Calu3 (cell line): ENCODE results near the gene EPB41L5. TPM values are rescaled to one million over a fixed set of nuclear protein-coding genes. Genes with fewer than 3 reads are reported as not detected.
"Not testable (repeated sequence)": the region's sequence is repeated elsewhere in the genome, so short reads cannot be mapped to it uniquely, and the experiment has no call there.

Experiments used
- BruUV-seq: library from RNA; stranded (reverse); fragments of 400-500 nt; replicated peaks from 2 replicates; lab custom pipeline; 2021; lab: Mats Ljungman, UMichigan
- CTCF ChIA-PET: fragments of 300-600 bp; sonication (Branson Sonifier 250); formaldehyde crosslinking; loops from one replicate; lab custom pipeline; 2022; ENCODE audit warnings: antibody characterized with exemption; lab: Charles Lee
- DNase-seq: peaks from one replicate; pipeline ENCODE4 v3.0.0; 2022
- H3K27ac Mint-ChIP-seq: one replicate; pipeline ENCODE4 v1.8.0; 2022; ENCODE audit warnings: mixed read lengths; ENCODE audit not compliant: unreplicated experiment
- H3K27me3 Mint-ChIP-seq: one replicate; pipeline ENCODE4 v1.8.0; 2022; ENCODE audit warnings: mixed read lengths; ENCODE audit not compliant: unreplicated experiment
- H3K36me3 Mint-ChIP-seq: one replicate; pipeline ENCODE4 v1.8.0; 2022; ENCODE audit warnings: mild to moderate bottlenecking, moderate library complexity, mixed read lengths; ENCODE audit not compliant: insufficient read depth, unreplicated experiment
- H3K4me1 Mint-ChIP-seq: one replicate; pipeline ENCODE4 v1.8.0; 2022; ENCODE audit warnings: mild to moderate bottlenecking, low read depth, mixed read lengths; ENCODE audit not compliant: unreplicated experiment
- H3K4me3 Mint-ChIP-seq: one replicate; pipeline ENCODE4 v1.8.0; 2022; ENCODE audit warnings: mild to moderate bottlenecking, low read depth, moderate library complexity, mixed read lengths; ENCODE audit not compliant: unreplicated experiment
- H3K9me3 Mint-ChIP-seq: one replicate; pipeline ENCODE4 v1.8.0; 2022; ENCODE audit warnings: low read depth, mixed read lengths; ENCODE audit not compliant: unreplicated experiment
- CTCF ChIP-seq: fragments of 200-600 bp; IDR thresholded peaks from one replicate; pipeline ENCODE4 v1.8.0; 2022; ENCODE audit warnings: antibody characterized with exemption; ENCODE audit not compliant: unreplicated experiment
- intact Hi-C: fragments of 100-400 bp; cut with micrococcal nuclease; formaldehyde crosslinking; loops from one replicate; pipeline ENCODE4 v1.10.0; 2022; ENCODE audit not compliant: unreplicated experiment
- total RNA-seq: library from RNA; stranded (reverse); gene quantifications from 2 replicates; pipeline ENCODE4 v1.2.3, GENCODE V29; 2022

EPB41L5 gene
- total RNA-seq, 1 experiment from 2014 or later = 27.7 TPM

DNA sequence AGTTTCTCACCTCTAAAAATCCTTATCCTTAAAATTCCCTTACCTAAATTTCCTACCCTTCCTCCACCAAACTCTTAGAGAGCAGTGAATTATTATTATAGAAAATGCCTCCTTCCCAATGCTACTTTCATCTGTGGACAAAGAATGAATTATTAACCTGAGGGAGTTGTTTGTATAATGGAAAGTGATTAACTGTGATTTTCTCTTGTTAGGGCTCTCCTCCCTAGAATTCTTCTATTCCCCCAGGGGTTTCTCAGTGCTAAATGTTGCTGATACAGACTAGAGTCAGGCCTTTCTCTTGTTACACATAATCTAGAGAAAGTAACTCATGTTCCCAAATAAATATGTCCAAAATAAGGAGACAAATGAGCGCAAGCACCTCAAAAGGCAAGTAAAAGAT lies 23.3 kb downstream of the EPB41L5 start:
- TF ChIP-seq CTCF = no peak
- Mint-ChIP-seq H3K27me3 (no peaks in the 10 kb centered on the region), H3K27ac (no peak overlapping the region), H3K9me3 (no peaks in the 10 kb centered on the region), H3K4me1 (peaks cover 12% of the 10 kb centered on the region), H3K36me3 (no peaks in the 10 kb centered on the region), H3K4me3 (no peak overlapping the region)
- intact Hi-C loops = no loop called here
- CTCF ChIA-PET = no interaction called here
- DNase-seq = no peak
- BruUV-seq = no TSS peak

GRCh38 chr2:120037995-120038541 lies 25.2 kb downstream of the EPB41L5 start:
- no peaks in the 10 kb centered on the region for H3K27me3 Mint-ChIP-seq
- TF ChIP-seq CTCF = no peak
- H3K9me3 Mint-ChIP-seq = no peaks in the 10 kb centered on the region
- no TSS peak for BruUV-seq
- peaks cover 12% of the 10 kb centered on the region for H3K4me1 Mint-ChIP-seq
- intact Hi-C loops = no loop called here
- H3K4me3 Mint-ChIP-seq = no peak overlapping the region
- H3K36me3 Mint-ChIP-seq = no peaks in the 10 kb centered on the region
- CTCF ChIA-PET = no interaction called here
- H3K27ac Mint-ChIP-seq = no peak overlapping the region
- DNase-seq = no peak

DNA sequence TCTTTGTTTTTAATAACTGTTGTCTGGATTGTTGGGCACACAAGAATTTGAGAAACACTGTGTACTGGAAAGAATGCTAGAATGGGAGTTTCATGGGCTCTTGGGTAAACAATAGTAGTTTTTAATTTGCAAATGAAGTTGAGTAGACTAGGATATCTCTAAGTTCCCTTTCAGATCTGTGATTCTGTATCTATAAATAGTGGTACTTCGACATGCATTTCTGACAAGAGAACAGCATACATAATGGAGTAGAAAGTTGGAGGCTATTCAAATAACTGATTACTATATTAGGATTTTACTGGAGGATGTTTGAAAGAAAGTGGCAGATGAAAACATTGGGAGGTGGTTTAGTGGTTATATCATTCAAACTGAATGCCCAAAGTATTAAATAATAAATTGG lies 29.5 kb downstream of the EPB41L5 start:
- no peak overlapping the region for H3K4me3 Mint-ChIP-seq
- H3K27me3 Mint-ChIP-seq = no peaks in the 10 kb centered on the region
- no peaks in the 10 kb centered on the region for H3K4me1 Mint-ChIP-seq
- H3K36me3 Mint-ChIP-seq = no peaks in the 10 kb centered on the region
- no TSS peak for BruUV-seq
- no peak for DNase-seq
- H3K9me3 Mint-ChIP-seq = no peaks in the 10 kb centered on the region
- intact Hi-C loops = no loop called here
- CTCF ChIA-PET = no interaction called here
- H3K27ac Mint-ChIP-seq = no peak overlapping the region
- no peak for TF ChIP-seq CTCF

GRCh38 chr2:120044336-120044735 lies 31.5 kb downstream of the EPB41L5 start:
- intact Hi-C loops = no loop called here
- H3K4me3 Mint-ChIP-seq = no peak overlapping the region
- no TSS peak for BruUV-seq
- no peaks in the 10 kb centered on the region for H3K4me1 Mint-ChIP-seq
- TF ChIP-seq CTCF = no peak
- H3K9me3 Mint-ChIP-seq = peaks cover 4% of the 10 kb centered on the region
- no peaks in the 10 kb centered on the region for H3K27me3 Mint-ChIP-seq
- DNase-seq = no peak
- CTCF ChIA-PET = no interaction called here
- H3K36me3 Mint-ChIP-seq = no peaks in the 10 kb centered on the region
- no peak overlapping the region for H3K27ac Mint-ChIP-seq

- H3K4me3 Mint-ChIP-seq, H3K36me3 Mint-ChIP-seq, intact Hi-C loops, DNase-seq, H3K27me3 Mint-ChIP-seq, H3K27ac Mint-ChIP-seq, H3K4me1 Mint-ChIP-seq, BruUV-seq, CTCF ChIA-PET, H3K9me3 Mint-ChIP-seq: not testable (repeated sequence)
Observed at GRCh38 chr2:120045775-120046174, 32.9 kb downstream of the EPB41L5 start.

- H3K36me3 Mint-ChIP-seq, H3K27ac Mint-ChIP-seq, intact Hi-C loops, CTCF ChIA-PET, H3K27me3 Mint-ChIP-seq, BruUV-seq, H3K9me3 Mint-ChIP-seq, H3K4me1 Mint-ChIP-seq, H3K4me3 Mint-ChIP-seq, DNase-seq: not testable (repeated sequence)
Observed at GRCh38 chr2:120046252-120046651, 33.4 kb downstream of the EPB41L5 start.
